Fibroblast of mammary gland (primary cell): ENCODE results near the gene TMEM117.
"Not testable (repeated sequence)": the region's sequence is repeated elsewhere in the genome, so short reads cannot be mapped to it uniquely, and the experiment has no call there.

Experiments used
- DNase-seq: peaks from one replicate; pipeline ENCODE4 v3.0.0-alpha.2; 2010; ENCODE audit warnings: low read depth
- H3K4me3 ChIP-seq: 2 replicates; pipeline ENCODE4 v1.5.1; 2011; ENCODE audit warnings: low read depth, mild to moderate bottlenecking, low read length, moderate library complexity; ENCODE audit not compliant: control insufficient read depth
- TF ChIP-seq, protein P1 (sequence below): conservative IDR thresholded peaks from 2 replicates; pipeline ENCODE4 v1.5.1; 2011; ENCODE audit warnings: low read depth, low read length, inconsistent platforms; ENCODE audit not compliant: control insufficient read depth, insufficient read depth

Gene TMEM117

DNA sequence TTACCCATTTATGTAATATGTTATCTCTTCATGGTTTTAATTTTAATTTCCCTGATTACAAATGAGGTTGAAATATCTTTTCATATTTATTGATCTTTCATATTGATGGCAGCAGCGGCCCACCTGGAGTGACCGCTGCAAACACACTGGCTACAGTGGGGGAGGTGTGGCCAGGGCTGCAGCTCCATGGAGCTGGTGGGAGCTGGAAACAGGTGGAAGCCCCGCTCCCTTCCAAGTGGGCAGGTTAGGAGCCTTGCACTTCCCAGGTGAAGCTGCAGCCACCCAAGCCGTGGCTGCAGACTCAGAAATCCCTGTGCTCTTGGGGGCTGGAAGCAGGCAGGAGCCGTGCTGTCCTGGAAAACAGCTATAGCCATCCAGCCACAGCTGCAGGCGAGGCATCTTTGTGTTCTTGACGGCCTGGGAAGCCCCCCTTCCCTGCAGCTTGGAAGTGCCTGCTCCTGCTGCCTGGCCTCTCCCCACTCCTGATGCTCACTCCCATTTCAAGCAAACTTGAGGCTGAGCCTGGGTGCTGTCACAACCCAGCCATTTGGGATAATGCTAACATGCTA lies 201.1 kb downstream of the TMEM117 start:
- DNase-seq, result no peak
- H3K4me3 ChIP-seq, result no peak overlapping the region
- TF ChIP-seq, protein P1, sequence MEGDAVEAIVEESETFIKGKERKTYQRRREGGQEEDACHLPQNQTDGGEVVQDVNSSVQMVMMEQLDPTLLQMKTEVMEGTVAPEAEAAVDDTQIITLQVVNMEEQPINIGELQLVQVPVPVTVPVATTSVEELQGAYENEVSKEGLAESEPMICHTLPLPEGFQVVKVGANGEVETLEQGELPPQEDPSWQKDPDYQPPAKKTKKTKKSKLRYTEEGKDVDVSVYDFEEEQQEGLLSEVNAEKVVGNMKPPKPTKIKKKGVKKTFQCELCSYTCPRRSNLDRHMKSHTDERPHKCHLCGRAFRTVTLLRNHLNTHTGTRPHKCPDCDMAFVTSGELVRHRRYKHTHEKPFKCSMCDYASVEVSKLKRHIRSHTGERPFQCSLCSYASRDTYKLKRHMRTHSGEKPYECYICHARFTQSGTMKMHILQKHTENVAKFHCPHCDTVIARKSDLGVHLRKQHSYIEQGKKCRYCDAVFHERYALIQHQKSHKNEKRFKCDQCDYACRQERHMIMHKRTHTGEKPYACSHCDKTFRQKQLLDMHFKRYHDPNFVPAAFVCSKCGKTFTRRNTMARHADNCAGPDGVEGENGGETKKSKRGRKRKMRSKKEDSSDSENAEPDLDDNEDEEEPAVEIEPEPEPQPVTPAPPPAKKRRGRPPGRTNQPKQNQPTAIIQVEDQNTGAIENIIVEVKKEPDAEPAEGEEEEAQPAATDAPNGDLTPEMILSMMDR, result no peak

DNA sequence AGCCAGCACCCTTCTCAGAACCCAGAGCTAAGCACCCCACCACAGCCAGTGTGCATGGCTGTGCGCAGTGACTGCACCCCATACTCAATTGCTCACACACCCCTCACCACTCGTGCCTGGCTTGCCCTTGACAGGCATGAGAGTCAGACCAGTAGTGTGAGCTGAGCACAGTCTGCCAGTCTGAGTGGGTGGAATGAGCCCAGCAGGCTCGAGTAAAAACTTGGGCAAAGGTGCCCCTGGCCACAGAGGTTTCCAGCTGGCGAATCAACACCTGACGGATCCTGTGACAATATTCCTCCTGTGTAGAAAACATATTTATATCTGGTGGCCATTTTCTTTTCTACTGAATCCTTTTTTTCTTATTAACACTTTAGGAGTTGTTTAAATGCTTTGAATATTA lies 202.5 kb downstream of the TMEM117 start:
- H3K4me3 ChIP-seq, result no peak overlapping the region
- TF ChIP-seq, protein P1, result no peak
- no peak for DNase-seq

DNA sequence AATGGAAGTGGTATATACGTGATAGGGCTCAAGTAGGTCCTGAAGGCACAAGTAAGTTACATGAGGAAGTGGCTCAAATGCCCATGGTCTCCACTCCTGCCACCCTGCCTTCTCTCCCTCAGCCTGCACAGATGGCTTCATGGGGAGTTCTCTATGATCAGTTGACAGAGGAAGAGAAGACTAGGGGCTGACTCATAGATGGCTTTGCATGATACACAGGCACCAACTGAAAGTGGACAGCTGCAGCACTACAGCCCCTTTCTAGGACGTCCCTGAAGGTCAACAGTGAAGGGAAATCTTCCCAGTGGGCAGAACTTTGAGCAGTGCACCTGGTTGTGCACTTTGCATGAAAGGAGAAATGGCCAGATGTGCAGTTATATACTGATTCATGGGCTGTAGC lies 208.6 kb downstream of the TMEM117 start:
- not testable (repeated sequence) for DNase-seq, H3K4me3 ChIP-seq

DNA sequence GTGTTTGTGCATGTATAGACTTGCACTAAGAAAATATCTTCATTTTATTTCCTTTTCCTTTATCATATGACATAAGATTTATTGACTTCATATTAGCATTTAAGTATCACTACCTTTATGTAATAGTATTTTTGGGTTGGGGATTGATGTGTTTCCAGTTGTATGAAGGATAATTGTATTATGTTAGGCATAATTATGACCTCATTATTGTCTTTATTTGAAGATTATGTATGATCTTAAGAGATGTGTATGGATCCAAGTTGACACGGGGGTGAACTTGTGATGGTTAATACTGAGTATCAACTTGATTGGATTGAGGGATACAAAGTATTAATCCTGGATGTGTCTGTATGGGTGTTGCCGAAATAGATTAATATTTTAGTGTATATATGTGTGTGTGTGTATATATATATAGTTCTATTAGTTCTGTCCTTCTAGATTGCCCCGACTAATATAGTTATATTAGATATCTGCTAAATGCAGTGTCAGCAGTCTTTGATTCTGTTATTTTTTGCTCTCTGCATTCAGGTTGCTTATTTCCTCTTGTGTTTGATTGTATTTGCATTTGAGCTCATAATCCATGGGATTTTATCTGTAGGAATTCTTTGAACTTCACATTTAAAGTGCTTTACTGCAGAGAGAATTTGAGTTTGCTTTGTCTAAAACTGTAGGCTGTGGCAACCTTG lies 211.0 kb downstream of the TMEM117 start:
- TF ChIP-seq, protein P1, result no peak
- H3K4me3 ChIP-seq, result no peak overlapping the region
- DNase-seq, result no peak

DNA sequence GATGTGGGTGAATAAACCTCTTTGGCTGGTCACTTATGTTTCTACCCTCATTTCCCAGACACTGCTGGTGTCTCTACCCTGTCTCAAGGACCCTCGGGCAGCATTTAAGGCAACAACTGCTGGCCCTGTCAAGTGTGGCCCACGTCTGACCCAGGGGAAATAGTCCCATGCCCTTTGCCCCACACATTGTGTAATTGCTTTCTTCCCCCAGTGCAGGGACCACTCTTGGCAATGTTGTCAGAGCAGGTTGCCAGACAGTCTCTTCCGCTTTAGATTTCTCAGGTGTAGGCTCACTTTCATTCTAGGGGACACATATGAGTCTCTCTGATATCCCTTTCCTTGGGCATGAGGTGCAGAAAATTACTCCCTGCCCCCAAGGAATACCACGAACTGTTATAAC lies 216.7 kb downstream of the TMEM117 start:
- H3K4me3 ChIP-seq, result no peak overlapping the region
- TF ChIP-seq, protein P1, result no peak
- no peak for DNase-seq

DNA sequence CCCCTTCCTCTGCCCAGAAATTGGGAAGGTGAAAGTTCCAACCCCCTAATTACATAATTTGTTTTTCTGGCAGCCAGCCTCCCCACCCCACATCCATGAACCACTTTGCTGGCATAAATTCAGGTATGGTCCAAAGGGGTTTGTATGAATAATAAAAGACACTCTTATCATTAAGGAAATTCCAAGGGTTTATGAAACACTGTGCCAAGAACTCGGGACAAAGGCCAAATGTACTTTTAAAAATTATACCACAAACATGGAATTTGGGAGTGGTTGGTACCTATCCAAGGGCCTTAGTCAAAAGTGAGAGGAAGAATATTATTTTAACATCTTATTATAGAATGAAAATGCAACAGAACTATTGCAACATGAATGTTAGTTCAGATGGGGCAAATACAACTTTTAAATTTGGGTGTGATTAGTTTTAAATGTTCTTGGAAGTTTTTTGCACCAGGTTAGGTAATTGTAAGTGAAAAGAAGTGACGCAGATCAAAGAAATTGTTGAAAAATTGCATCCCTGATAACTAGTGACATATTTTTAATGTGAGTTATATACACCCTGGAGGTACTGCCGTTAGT lies 217.8 kb downstream of the TMEM117 start:
- H3K4me3 ChIP-seq, result no peak overlapping the region
- peak; percentile 28 for DNase-seq
- TF ChIP-seq, protein P1, result no peak

DNA sequence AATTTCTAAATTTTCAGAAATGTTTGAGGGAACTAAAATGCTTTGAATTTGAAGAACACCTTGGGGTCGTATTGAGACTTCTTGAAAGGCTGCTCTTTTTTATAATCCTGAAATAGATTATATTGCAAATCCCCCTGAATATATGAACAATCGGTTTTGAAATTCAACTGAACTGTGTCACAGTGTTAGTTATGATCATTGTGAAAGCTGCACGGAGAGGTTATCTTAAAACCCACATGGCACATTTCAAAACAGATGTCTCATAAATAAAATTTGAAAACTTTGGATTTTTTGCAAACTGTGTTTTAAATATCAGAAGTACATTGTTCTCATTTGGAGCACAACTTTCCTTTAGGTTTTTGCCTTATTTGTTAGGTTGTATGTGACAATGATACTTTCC lies 218.4 kb downstream of the TMEM117 start:
- no peak for DNase-seq
- TF ChIP-seq, protein P1, result no peak
- no peak overlapping the region for H3K4me3 ChIP-seq
